ENCODE measurements around the gene NUMBL. TPM values are rescaled to one million over a fixed set of nuclear protein-coding genes. Genes with fewer than 3 reads are reported as not detected.

Gene NUMBL
- total and polyA plus RNA-seq, 2 of the 13 experiments (the other 11 are each of a cell fraction or from before 2014, with no cell fraction given) = 0.49 to 2.3 TPM

DNA sequence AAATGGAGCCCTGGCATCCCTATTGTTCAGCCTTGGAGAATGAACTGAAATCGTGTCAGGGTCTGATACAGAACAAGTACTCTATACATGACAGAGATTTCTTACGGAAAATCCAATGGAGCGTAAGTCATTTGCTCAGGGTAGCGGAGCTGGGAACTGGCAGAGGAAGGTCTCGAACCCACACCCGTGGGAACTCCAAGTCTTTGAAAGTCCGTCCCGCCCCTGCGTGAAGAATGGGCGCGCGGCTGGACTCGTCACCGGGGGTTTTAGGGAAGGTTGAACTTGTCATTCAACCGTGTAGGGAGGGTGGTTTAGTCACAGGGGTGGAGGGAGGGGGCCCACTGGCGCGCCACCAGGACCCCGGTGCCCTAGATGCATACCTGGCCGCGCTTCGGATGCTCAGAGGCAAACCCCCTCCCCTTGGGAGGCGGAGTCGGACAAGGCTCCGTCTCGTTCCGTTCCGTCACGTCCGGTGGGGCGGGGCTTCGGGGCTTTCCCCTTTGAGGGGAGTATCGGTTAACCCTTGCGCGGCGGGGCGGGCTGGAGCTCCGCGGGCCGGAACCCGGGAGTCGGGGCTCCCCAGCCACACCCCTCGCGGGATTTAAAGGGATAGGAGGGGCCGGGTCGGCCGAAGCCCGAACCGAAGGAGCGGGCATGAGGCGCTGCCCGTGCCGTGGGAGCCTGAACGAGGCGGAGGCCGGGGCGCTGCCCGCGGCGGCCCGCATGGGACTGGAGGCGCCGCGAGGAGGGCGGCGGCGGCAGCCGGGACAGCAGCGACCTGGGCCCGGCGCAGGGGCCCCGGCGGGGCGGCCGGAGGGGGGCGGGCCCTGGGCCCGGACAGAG lies 26.3 kb upstream of the NUMBL start, which contains the start of the genes COQ8B and ITPKC (continued):
- TF ChIP-seq ADNP (CRISPR knock-in tag; IDR thresholded peaks at IDR 0.05) = peak; percentile 47; the same call in 1 of the 2 replicates
- TF ChIP-seq BORCS8-MEF2B (CRISPR knock-in tag; IDR thresholded peaks at IDR 0.05) = no peak
- TF ChIP-seq ZFP82 (CRISPR knock-in tag; IDR thresholded peaks at IDR 0.05; ENCODE audit: borderline replicate concordance) = no peak
- no peak for TF ChIP-seq ESRRA (CRISPR knock-in tag; IDR thresholded peaks at IDR 0.05; ENCODE audit: low read depth)
- TF ChIP-seq TCF7 (IDR thresholded peaks at IDR 0.05; ENCODE audit: low read depth) = no peak
- TF ChIP-seq, protein P1, sequence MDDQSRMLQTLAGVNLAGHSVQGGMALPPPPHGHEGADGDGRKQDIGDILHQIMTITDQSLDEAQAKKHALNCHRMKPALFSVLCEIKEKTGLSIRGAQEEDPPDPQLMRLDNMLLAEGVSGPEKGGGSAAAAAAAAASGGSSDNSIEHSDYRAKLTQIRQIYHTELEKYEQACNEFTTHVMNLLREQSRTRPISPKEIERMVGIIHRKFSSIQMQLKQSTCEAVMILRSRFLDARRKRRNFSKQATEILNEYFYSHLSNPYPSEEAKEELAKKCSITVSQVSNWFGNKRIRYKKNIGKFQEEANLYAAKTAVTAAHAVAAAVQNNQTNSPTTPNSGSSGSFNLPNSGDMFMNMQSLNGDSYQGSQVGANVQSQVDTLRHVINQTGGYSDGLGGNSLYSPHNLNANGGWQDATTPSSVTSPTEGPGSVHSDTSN (CRISPR knock-in tag; IDR thresholded peaks at IDR 0.05; ENCODE audit: borderline replicate concordance) = no peak
- TF ChIP-seq, protein P2, sequence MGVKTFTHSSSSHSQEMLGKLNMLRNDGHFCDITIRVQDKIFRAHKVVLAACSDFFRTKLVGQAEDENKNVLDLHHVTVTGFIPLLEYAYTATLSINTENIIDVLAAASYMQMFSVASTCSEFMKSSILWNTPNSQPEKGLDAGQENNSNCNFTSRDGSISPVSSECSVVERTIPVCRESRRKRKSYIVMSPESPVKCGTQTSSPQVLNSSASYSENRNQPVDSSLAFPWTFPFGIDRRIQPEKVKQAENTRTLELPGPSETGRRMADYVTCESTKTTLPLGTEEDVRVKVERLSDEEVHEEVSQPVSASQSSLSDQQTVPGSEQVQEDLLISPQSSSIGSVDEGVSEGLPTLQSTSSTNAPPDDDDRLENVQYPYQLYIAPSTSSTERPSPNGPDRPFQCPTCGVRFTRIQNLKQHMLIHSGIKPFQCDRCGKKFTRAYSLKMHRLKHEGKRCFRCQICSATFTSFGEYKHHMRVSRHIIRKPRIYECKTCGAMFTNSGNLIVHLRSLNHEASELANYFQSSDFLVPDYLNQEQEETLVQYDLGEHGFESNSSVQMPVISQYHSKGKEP (CRISPR knock-in tag; IDR thresholded peaks at IDR 0.05) = no peak
- no peak for TF ChIP-seq HMG20A (CRISPR knock-in tag; IDR thresholded peaks at IDR 0.05; ENCODE audit: borderline replicate concordance)
- no peak for TF ChIP-seq SMARCC2 (IDR thresholded peaks at IDR 0.05)
- TF ChIP-seq ZNF33A (CRISPR knock-in tag; IDR thresholded peaks at IDR 0.05; ENCODE audit: borderline replicate concordance) = no peak
- no peak for TF ChIP-seq ZNF883 (CRISPR knock-in tag; IDR thresholded peaks at IDR 0.05; ENCODE audit: not compliant biosample characterization)
- TF ChIP-seq ZNF570 (CRISPR knock-in tag; IDR thresholded peaks at IDR 0.05; ENCODE audit: borderline replicate concordance) = no peak
- TF ChIP-seq ZNF256 (CRISPR knock-in tag; conservative IDR thresholded peaks at IDR 0.05) = no peak
- TF ChIP-seq, protein P3, sequence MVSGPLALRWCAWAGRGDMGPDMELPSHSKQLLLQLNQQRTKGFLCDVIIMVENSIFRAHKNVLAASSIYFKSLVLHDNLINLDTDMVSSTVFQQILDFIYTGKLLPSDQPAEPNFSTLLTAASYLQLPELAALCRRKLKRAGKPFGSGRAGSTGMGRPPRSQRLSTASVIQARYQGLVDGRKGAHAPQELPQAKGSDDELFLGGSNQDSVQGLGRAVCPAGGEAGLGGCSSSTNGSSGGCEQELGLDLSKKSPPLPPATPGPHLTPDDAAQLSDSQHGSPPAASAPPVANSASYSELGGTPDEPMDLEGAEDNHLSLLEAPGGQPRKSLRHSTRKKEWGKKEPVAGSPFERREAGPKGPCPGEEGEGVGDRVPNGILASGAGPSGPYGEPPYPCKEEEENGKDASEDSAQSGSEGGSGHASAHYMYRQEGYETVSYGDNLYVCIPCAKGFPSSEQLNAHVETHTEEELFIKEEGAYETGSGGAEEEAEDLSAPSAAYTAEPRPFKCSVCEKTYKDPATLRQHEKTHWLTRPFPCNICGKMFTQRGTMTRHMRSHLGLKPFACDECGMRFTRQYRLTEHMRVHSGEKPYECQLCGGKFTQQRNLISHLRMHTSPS (CRISPR knock-in tag; IDR thresholded peaks at IDR 0.05; ENCODE audit: low read depth) = no peak
- no peak for TF ChIP-seq TGIF2 (CRISPR knock-in tag; IDR thresholded peaks at IDR 0.05)
- TF ChIP-seq RCOR2 (CRISPR knock-in tag; IDR thresholded peaks at IDR 0.05) = peak; percentile 23; the same call in 1 of the 2 replicates
- no peak for TF ChIP-seq ZKSCAN5 (CRISPR knock-in tag; IDR thresholded peaks at IDR 0.05)
- TF ChIP-seq TSC22D2 (CRISPR knock-in tag; IDR thresholded peaks at IDR 0.05; ENCODE audit: borderline replicate concordance) = no peak
- TF ChIP-seq HOXA3 (CRISPR knock-in tag; IDR thresholded peaks at IDR 0.05) = peak; percentile 38
- TF ChIP-seq, protein P4, sequence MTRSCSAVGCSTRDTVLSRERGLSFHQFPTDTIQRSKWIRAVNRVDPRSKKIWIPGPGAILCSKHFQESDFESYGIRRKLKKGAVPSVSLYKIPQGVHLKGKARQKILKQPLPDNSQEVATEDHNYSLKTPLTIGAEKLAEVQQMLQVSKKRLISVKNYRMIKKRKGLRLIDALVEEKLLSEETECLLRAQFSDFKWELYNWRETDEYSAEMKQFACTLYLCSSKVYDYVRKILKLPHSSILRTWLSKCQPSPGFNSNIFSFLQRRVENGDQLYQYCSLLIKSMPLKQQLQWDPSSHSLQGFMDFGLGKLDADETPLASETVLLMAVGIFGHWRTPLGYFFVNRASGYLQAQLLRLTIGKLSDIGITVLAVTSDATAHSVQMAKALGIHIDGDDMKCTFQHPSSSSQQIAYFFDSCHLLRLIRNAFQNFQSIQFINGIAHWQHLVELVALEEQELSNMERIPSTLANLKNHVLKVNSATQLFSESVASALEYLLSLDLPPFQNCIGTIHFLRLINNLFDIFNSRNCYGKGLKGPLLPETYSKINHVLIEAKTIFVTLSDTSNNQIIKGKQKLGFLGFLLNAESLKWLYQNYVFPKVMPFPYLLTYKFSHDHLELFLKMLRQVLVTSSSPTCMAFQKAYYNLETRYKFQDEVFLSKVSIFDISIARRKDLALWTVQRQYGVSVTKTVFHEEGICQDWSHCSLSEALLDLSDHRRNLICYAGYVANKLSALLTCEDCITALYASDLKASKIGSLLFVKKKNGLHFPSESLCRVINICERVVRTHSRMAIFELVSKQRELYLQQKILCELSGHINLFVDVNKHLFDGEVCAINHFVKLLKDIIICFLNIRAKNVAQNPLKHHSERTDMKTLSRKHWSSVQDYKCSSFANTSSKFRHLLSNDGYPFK (CRISPR knock-in tag; IDR thresholded peaks at IDR 0.05; ENCODE audit: borderline replicate concordance) = no peak
- peak; percentile 84 for TF ChIP-seq ZNF563 (CRISPR knock-in tag; IDR thresholded peaks at IDR 0.05)

Data from HepG2 (cell line).